ENCODE data around the gene LRRC36.

DNA sequence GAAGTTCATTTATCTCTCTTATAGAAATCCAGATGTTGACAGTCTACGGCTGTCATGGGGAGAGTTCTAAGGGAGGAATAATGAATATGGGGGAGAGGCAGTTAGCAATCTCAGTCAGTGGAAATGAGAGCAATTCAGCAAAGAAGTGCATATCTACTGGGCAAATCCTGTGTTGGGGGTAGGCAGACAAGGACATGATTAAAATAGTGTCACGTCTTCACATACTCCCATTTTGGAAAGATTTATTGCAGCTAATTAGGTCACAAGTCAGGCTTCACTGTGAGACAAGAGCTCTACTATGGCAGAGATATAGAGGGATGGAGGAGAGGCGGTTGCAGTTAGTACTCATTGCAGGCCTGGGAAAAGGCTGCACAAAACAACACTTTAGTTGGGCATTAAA lies 29.8 kb downstream of the LRRC36 start:
- TF ChIP-seq, protein P1, sequence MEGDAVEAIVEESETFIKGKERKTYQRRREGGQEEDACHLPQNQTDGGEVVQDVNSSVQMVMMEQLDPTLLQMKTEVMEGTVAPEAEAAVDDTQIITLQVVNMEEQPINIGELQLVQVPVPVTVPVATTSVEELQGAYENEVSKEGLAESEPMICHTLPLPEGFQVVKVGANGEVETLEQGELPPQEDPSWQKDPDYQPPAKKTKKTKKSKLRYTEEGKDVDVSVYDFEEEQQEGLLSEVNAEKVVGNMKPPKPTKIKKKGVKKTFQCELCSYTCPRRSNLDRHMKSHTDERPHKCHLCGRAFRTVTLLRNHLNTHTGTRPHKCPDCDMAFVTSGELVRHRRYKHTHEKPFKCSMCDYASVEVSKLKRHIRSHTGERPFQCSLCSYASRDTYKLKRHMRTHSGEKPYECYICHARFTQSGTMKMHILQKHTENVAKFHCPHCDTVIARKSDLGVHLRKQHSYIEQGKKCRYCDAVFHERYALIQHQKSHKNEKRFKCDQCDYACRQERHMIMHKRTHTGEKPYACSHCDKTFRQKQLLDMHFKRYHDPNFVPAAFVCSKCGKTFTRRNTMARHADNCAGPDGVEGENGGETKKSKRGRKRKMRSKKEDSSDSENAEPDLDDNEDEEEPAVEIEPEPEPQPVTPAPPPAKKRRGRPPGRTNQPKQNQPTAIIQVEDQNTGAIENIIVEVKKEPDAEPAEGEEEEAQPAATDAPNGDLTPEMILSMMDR (IDR thresholded peaks at IDR 0.05; ENCODE audit: low read depth, low read length) = no peak
- TF ChIP-seq EZH2phosphoT487 (IDR thresholded peaks at IDR 0.05; ENCODE audit: low read depth) = no peak
